Smooth muscle cell (in vitro differentiated cells): ENCODE data around the gene ZCCHC13. TPM values are rescaled to one million over a fixed set of nuclear protein-coding genes. Genes with fewer than 3 reads are reported as not detected.
"Not testable (repeated sequence)": the region's sequence is repeated elsewhere in the genome, so short reads cannot be mapped to it uniquely, and the experiment has no call there.

Experiments
- DNase-seq: peaks from one replicate; lab custom pipeline; 2025; ENCODE audit not compliant: unreplicated experiment; lab: John Stamatoyannopoulos, UW
- H2AFZ ChIP-seq: fragments of 200-600 bp; sonication (generic); 2 replicates; pipeline ENCODE4 v1.6.0; 2016; ENCODE audit warnings: antibody characterized with exemption, low read depth, mild to moderate bottlenecking
- H3F3A ChIP-seq: fragments of 200-600 bp; sonication (generic); 2 replicates; pipeline ENCODE4 v1.6.0; 2017; ENCODE audit warnings: antibody characterized with exemption, low read depth
- H3K27ac ChIP-seq: fragments of 200-600 bp; sonication (generic); 2 replicates; pipeline ENCODE4 v1.5.1; 2016; ENCODE audit warnings: low read depth, mild to moderate bottlenecking
- H3K27me3 ChIP-seq: fragments of 200-600 bp; sonication (generic); 2 replicates; pipeline ENCODE4 v1.6.1; 2016; ENCODE audit warnings: low read depth, mild to moderate bottlenecking
- H3K36me3 ChIP-seq: fragments of 200-600 bp; sonication (generic); 2 replicates; pipeline ENCODE4 v1.5.1; 2016; ENCODE audit warnings: low read depth
- H3K4me1 ChIP-seq: fragments of 200-600 bp; sonication (generic); 2 replicates; pipeline ENCODE4 v1.5.1; 2016; ENCODE audit warnings: low read depth
- H3K4me2 ChIP-seq: fragments of 200-600 bp; sonication (generic); 2 replicates; pipeline ENCODE4 v1.6.0; 2016; ENCODE audit warnings: mild to moderate bottlenecking
- H3K4me3 ChIP-seq: fragments of 200-600 bp; sonication (generic); 2 replicates; pipeline ENCODE4 v1.5.1; 2016; ENCODE audit warnings: mild to moderate bottlenecking
- H3K79me2 ChIP-seq: fragments of 200-600 bp; sonication (generic); 2 replicates; pipeline ENCODE4 v1.6.0; 2016; ENCODE audit warnings: low read depth, mild to moderate bottlenecking
- H3K9ac ChIP-seq: fragments of 200-600 bp; sonication (generic); 2 replicates; pipeline ENCODE4 v1.6.0; 2016; ENCODE audit warnings: low read depth
- H3K9me3 ChIP-seq: fragments of 200-600 bp; sonication (generic); replicated peaks from 2 replicates; pipeline ENCODE4 v1.5.1; 2016; ENCODE audit warnings: low read depth
- H4K20me1 ChIP-seq: fragments of 200-600 bp; sonication (generic); 2 replicates; pipeline ENCODE4 v1.6.0; 2016; ENCODE audit warnings: low read depth
- CTCF ChIP-seq: fragments of 200-600 bp; sonication (generic); IDR thresholded peaks from 2 replicates; pipeline ENCODE4 v1.5.1; 2017; ENCODE audit warnings: borderline replicate concordance, mild to moderate bottlenecking, antibody characterized with exemption; ENCODE audit not compliant: insufficient read depth, poor library complexity, severe bottlenecking
- WGBS: methylation state at CpG from one replicate; pipeline ENCODE4 v1.1.7; 2016; ENCODE audit warnings: low lambda C conversion rate; 5-methylcytosine and 5-hydroxymethylcytosine counted together
- polyA plus RNA-seq: library from polyadenylated mRNA; unstranded; fragments of >200 nt; fragmentation: Nextera tagmentation; extraction: Ambion mirVana; gene quantifications from 2 replicates; pipeline ENCODE4 v1.2.1, GENCODE V29; 2016
- total RNA-seq: library from RNA; depleted of rRNA; stranded (reverse); fragments of >200 nt; gene quantifications from 2 replicates; pipeline ENCODE4 v1.2.3, GENCODE V29; 2014

ZCCHC13 gene
- total and polyA plus RNA-seq, 2 experiments from 2014 or later, result not detected

- no peak for DNase-seq
- no peaks in the 10 kb centered on the region for H3F3A ChIP-seq
Observed at GRCh38 chrX:74324131-74324530, 20.2 kb downstream of the ZCCHC13 start.

GRCh38 chrX:74325130-74326059, 21.4 kb downstream of the ZCCHC13 start:
- Histone ChIP-seq H2AFZ (no peak overlapping the region), H3K9me3 (no peaks in the 10 kb centered on the region), H3K27ac (no peak overlapping the region), H3K4me1 (no peaks in the 10 kb centered on the region), H3K4me2 (no peak overlapping the region), H3K4me3 (no peak overlapping the region), H3K27me3 (no peaks in the 10 kb centered on the region), H4K20me1 (no peaks in the 10 kb centered on the region), H3K79me2 (no peaks in the 10 kb centered on the region), H3K36me3 (no peaks in the 10 kb centered on the region), H3F3A (no peaks in the 10 kb centered on the region), H3K9ac (no peak overlapping the region)
- TF ChIP-seq CTCF, result no peak
- no peak for DNase-seq
- WGBS, result 36% methylated on average over 8 of the region's 9 CpGs

More at GRCh38 chrX:74324131-74324530, 20.2 kb downstream of the ZCCHC13 start:
- no peak overlapping the region for H3K4me2 ChIP-seq
- H3K27ac ChIP-seq, result no peak overlapping the region
- WGBS, result 64% methylated on average over 5 of the region's 5 CpGs
- TF ChIP-seq CTCF, result no peak
- no peak overlapping the region for H2AFZ ChIP-seq
- no peaks in the 10 kb centered on the region for H3K27me3 ChIP-seq
- no peaks in the 10 kb centered on the region for H3K36me3 ChIP-seq
- no peaks in the 10 kb centered on the region for H4K20me1 ChIP-seq
- no peak overlapping the region for H3K9ac ChIP-seq
- H3K9me3 ChIP-seq, result no peaks in the 10 kb centered on the region
- H3K4me3 ChIP-seq, result no peak overlapping the region
- H3K79me2 ChIP-seq, result no peaks in the 10 kb centered on the region
- H3K4me1 ChIP-seq, result no peaks in the 10 kb centered on the region

GRCh38 chrX:74338852-74339251, 34.9 kb downstream of the ZCCHC13 start:
- Histone ChIP-seq H3K4me1 (no peaks in the 10 kb centered on the region), H3K79me2 (no peaks in the 10 kb centered on the region), H3K4me3 (no peak overlapping the region), H4K20me1 (no peaks in the 10 kb centered on the region), H3K9ac (no peak overlapping the region), H3K9me3 (no peaks in the 10 kb centered on the region), H3K27me3 (no peaks in the 10 kb centered on the region), H3F3A (no peaks in the 10 kb centered on the region), H3K4me2 (no peak overlapping the region), H3K27ac (no peak overlapping the region), H3K36me3 (no peaks in the 10 kb centered on the region), H2AFZ (no peak overlapping the region)
- DNase-seq, result no peak
- no peak for TF ChIP-seq CTCF

- Histone ChIP-seq H3K79me2 (no peaks in the 10 kb centered on the region), H3K27me3 (no peaks in the 10 kb centered on the region)
Observed at GRCh38 chrX:74340051-74340450, 36.1 kb downstream of the ZCCHC13 start.

GRCh38 chrX:74342211-74342610, 38.2 kb downstream of the ZCCHC13 start:
- H3K9me3 ChIP-seq, H3K27me3 ChIP-seq, H3F3A ChIP-seq, H3K79me2 ChIP-seq, H2AFZ ChIP-seq, H3K4me1 ChIP-seq, H3K36me3 ChIP-seq, H3K27ac ChIP-seq, DNase-seq, H3K4me3 ChIP-seq, H4K20me1 ChIP-seq, H3K9ac ChIP-seq, H3K4me2 ChIP-seq: not testable (repeated sequence)
- 50% methylated on average over 5 of the region's 5 CpGs for WGBS

More at GRCh38 chrX:74340051-74340450, 36.1 kb downstream of the ZCCHC13 start:
- no peaks in the 10 kb centered on the region for H4K20me1 ChIP-seq
- no peak for TF ChIP-seq CTCF
- H3K4me1 ChIP-seq, result no peaks in the 10 kb centered on the region
- no peak overlapping the region for H3K4me2 ChIP-seq
- H3K4me3 ChIP-seq, result no peak overlapping the region
- no peak for DNase-seq
- H3F3A ChIP-seq, result no peaks in the 10 kb centered on the region
- no peaks in the 10 kb centered on the region for H3K9me3 ChIP-seq
- H3K27ac ChIP-seq, result no peak overlapping the region
- no peaks in the 10 kb centered on the region for H3K36me3 ChIP-seq
- H3K9ac ChIP-seq, result no peak overlapping the region
- no peak overlapping the region for H2AFZ ChIP-seq
